Measurements from ENCODE around the gene STXBP5. TPM values are rescaled to one million over a fixed set of nuclear protein-coding genes. Genes with fewer than 3 reads are reported as not detected.

STXBP5 gene
- total and polyA plus RNA-seq, 2 of the 13 experiments (the other 11 are each of a cell fraction or from before 2014, with no cell fraction given): 8.8 to 19.4 TPM

- no peak for TF ChIP-seq U2AF2 (IDR thresholded peaks at IDR 0.05; ENCODE audit: low read depth, low read length)
- peak; percentile 29; the same call in 1 of the 2 replicates for TF ChIP-seq PRDM10 (CRISPR knock-in tag; IDR thresholded peaks at IDR 0.05; ENCODE audit: low read depth)
- no peak for TF ChIP-seq ZNF33B (CRISPR knock-in tag; IDR thresholded peaks at IDR 0.05)
- TF ChIP-seq ZNF615 (CRISPR knock-in tag; IDR thresholded peaks at IDR 0.05; ENCODE audit: borderline replicate concordance): no peak
- no peak for TF ChIP-seq MBNL3 (CRISPR knock-in tag; conservative IDR thresholded peaks at IDR 0.05)
- no peak for TF ChIP-seq KLF13 (CRISPR knock-in tag; IDR thresholded peaks at IDR 0.05)
- no peak for TF ChIP-seq ZNF414 (CRISPR knock-in tag; IDR thresholded peaks at IDR 0.05)
- TF ChIP-seq XBP1 (CRISPR knock-in tag; IDR thresholded peaks at IDR 0.05): no peak
- TF ChIP-seq HNRNPH1 (optimal IDR thresholded peaks at IDR 0.05; ENCODE audit: low read depth, low read length): no peak
- TF ChIP-seq ZNF441 (CRISPR knock-in tag; IDR thresholded peaks at IDR 0.05; ENCODE audit: borderline replicate concordance): 0 out of 2 replicates have a peak, but pooled peaks have one; percentile 27
- TF ChIP-seq REPIN1 (CRISPR knock-in tag; IDR thresholded peaks at IDR 0.05; ENCODE audit: borderline replicate concordance, low read depth): no peak
- TF ChIP-seq NRL (CRISPR knock-in tag; IDR thresholded peaks at IDR 0.05; ENCODE audit: borderline replicate concordance): no peak
- TF ChIP-seq REXO4 (CRISPR knock-in tag; IDR thresholded peaks at IDR 0.05; ENCODE audit: borderline replicate concordance): 0 out of 2 replicates have a peak, but pooled peaks have one; percentile 33
- peak; percentile 97 for TF ChIP-seq ZNF143 (CRISPR knock-in tag; IDR thresholded peaks at IDR 0.05)
- TF ChIP-seq MLXIP (CRISPR knock-in tag; IDR thresholded peaks at IDR 0.05; ENCODE audit: borderline replicate concordance): no peak
- no peak for TF ChIP-seq NCOA1 (CRISPR knock-in tag; IDR thresholded peaks at IDR 0.05)
- peak; percentile 79 for TF ChIP-seq GABPB1 (CRISPR knock-in tag; IDR thresholded peaks at IDR 0.05)
- no peak for TF ChIP-seq ZFP36 (IDR thresholded peaks at IDR 0.05; ENCODE audit: borderline replicate concordance, low read depth, low read length, partially characterized antibody)
- no peak for TF ChIP-seq SMYD3 (CRISPR knock-in tag; IDR thresholded peaks at IDR 0.05)
- TF ChIP-seq ZNF550 (CRISPR knock-in tag; IDR thresholded peaks at IDR 0.05; ENCODE audit: borderline replicate concordance): peak; percentile 71; the same call in 1 of the 2 replicates
- peak; percentile 67 for TF ChIP-seq SALL1 (CRISPR knock-in tag; IDR thresholded peaks at IDR 0.05)
- no peak for TF ChIP-seq EHMT2 (IDR thresholded peaks at IDR 0.05; ENCODE audit: borderline replicate concordance, low read depth, low read length)
- no peak for TF ChIP-seq STAG1 (CRISPR knock-in tag; IDR thresholded peaks at IDR 0.05)
Measured at GRCh38 chr6:147202516-147203310, 1.5 kb upstream of the STXBP5 start (continued).
